Activated T-cell treated with anti-CD3 and anti-CD28 coated beads for 1 hour (primary cell): ENCODE results near the gene MIS12.

ENCODE experiments used
- DNase-seq: peaks from one replicate; pipeline ENCODE4 v3.0.0-alpha.2; 2020; ENCODE audit warnings: low read depth

The MIS12 gene

DNA sequence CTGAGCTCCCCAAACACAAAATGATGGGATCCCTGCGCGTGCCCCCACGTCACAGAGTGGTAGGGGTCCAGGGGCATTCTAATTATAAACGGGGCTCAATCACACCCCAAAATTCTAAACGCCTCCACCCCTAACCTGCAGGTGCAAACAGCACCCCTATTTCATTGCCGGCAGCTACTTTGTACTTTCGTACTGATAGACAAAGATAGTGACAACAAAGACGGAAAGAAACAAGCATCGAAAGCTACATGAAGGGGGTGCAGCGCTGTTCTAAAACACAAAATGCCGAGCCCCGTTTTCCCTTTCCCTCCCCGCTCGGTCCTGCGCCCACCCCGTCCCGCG is 13.9 kb downstream of the MIS12 start:
- no peak for DNase-seq

DNA sequence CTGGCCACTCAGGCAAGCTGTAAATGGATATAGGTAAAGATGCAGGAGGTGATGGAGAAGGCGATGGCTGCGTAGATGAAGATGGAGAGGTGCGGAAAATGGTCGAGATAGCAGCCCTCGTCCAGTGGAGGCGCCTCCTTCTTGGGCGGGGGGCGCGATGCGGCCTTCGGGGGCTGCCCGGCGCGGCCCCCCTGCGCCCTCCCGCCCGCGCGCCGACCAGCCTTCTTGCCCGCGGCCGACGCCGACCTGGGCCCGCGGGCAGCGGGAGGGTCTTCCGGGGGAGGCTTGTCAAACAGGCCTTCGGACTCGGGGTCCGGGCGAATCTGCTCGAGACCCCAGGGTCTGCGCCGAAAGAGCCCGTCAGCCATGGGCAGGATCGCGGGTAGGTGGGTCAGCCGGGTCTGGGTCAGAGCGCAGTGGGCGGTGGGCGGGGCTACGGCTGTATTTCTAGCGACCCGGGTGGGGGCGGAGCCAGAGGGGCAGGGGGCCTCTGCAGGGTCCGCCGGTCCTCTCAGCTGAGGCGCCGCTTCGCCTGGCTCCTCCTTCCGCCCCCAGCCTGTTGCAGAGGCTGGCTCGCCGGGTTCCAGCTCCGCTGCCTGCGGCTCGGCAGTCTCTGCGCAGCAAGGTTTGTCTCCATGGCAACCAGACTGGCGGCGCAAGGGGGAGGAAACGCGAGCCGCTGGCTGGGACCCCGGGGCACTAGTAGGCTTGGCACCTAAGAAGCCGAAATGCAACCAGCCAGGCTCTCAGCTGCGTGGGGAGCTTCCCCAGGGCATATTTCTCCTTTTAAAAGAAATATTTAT is 14.4 kb downstream of the MIS12 start:
- peak; percentile 58 for DNase-seq

DNA sequence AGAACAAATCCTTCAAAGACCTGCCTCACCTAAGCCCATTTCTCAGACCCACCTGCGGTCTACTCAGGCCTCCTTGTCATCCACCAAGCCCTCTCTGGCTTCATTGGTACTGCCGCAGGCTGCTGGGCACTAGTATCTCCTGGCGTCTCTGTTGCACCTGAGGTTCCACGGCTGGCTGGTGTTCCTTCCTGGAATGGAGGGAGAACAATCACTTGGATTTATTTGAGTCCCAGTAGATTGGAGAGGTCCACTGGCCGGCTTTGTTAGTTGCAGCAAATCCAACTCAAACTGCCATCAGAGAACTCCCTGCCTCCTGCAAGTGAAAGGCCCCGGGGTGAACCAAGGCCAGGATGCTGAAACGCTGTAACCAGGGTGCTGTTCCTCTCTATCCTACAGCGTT is 15.3 kb downstream of the MIS12 start:
- DNase-seq, result no peak

DNA sequence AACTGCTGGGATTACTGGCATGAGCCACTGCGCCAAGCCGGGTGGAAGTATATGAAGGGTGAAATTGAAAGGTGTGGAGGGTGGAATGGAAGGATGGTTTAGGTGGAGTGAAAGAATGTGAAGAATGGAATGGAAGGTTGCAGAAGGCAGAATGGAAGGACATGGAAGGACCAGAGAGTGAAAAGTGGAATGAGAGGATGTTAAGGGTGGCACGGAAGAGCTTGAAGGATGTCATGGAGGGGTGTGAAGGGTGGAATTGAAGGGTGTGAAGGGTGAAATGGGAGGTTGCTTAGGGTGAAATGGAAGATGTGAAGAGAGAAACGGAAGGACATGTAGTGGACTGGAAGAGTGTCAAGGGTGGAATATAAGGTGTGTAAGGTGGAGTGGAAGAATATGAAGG is 16.2 kb downstream of the MIS12 start:
- DNase-seq, result no peak

DNA sequence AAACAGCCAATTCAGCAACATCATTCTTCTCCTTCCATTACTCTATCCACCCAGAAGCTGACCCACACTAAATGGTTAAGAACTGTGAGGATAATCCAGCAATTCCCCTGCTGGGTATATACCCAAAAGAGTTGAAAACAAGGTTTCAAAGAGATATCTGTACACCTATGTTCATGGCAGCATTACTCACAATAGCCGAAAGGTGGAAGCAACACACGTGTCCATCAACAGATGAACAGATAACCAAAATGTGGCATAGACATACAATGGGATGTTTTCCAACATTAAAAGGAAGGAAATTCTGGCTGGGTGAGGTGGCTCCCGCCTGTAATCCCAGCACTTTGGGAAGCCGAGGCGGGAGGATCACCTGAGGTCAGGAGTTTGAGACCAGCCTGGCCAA is 19.9 kb downstream of the MIS12 start:
- DNase-seq, result no peak

DNA sequence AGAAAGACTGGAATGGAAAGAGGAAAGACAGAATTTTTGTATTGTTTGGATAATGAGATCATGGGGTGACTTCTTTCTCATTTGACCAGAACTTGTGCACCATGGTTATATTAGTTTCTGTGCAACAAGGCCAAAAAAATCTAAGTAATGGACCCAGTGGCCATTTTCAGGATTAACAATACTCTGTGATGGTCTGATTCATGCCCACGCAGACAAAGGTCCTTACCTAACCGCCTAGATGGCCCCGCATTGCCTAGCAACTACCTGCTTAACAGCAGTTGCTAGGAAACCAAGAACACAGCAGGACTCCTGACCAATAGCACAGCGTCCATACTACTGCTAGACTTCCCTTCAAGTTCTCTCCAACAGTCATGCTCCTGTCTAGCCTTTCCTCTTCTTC is 22.4 kb downstream of the MIS12 start:
- DNase-seq, result no peak

DNA sequence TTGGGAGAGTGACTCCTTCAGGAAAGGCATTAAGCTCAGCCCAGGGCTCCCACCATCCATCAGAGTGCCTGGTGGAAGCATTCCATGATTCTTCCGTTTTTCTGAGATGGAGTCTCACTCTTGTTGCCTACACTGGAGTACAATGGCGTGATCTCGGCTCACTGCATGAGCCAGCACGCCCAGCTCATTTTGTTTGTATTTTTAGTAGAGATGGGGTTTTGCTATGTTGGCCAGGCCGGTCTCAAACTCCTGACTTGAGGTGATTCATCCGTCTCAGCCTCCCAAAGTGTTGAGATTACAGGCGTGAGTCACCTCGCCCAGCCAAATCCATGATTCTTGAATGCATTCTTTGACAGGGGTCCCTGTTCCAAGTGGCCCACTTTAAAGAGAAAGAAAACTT is 23.1 kb downstream of the MIS12 start:
- DNase-seq, result no peak

DNA sequence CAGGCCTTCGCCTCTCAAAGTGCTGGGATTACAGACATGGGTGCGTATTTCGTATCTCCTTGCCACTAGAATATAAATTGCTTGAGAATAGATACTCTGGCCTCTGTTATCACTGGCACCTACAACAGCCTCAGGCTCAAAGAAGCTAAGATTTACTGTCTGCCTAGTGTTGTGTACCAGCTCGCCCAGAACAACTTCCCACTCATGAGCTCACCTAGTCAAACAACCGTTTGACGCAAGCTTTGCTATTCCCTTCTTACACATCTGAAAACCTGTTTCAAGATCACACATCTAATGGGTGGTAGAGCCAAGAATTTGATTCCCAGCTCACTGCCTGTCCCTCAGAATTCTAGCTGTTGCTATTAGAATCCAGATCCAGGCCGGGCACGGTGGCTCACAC is 24.4 kb downstream of the MIS12 start:
- no peak for DNase-seq

DNA sequence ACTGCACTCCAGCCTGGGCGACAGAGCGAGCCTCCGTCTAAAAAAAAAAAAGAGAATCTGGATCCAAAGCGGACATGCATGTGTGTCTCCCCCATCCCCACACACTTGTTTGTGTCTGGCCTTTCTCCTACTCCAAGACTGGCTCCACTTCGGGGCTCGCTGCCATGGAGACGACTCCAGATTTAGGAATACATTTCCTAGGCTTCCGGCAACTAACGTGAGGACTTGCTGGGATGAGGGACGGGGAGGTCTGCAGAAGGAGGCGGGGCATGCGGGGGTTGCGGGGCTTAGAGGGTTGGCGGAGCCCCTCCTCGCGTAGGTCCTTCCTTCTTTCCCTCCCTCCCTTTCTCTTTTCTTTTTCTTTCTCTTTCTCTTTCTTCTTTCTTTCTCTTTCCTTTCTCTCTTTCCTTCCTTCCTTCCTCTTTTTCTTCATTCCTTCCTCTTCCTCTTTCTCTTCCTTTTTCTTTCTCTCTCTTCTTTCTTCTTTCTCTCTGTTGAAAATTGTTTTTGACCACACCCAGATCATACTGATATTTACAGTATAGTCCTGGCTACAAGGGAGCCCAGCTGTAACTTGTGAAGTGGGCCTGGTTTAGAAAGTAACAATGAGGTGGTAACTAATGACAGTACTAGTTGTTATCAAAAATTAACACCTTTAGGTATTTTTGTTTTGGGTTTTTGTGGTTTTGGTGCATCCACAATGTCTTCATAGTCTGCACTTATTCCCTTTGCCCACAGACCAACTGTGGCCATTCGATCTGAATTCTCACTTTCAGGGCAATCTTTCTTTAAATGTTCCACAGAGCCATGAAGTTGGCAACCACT is 25.2 kb downstream of the MIS12 start:
- no peak for DNase-seq

DNA sequence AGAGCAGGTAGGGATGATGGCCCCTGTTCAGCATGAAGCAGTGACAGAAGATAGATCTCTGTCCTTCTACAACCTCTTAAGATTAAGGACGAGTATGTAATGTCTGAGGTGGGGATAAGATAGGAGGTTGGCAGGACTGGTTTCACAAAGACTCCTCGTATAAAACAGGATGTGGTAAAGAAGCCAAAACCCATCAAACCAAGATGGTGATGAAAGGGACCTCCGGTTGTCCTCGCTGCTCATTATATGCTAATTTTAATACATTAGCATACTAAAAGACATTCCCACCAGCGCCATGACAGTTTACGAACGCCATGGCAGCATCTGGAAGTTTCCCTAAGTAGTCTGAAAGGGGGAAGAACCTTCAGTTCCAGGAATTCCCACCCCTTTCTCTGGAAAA is 27.3 kb downstream of the MIS12 start:
- DNase-seq, result no peak

DNA sequence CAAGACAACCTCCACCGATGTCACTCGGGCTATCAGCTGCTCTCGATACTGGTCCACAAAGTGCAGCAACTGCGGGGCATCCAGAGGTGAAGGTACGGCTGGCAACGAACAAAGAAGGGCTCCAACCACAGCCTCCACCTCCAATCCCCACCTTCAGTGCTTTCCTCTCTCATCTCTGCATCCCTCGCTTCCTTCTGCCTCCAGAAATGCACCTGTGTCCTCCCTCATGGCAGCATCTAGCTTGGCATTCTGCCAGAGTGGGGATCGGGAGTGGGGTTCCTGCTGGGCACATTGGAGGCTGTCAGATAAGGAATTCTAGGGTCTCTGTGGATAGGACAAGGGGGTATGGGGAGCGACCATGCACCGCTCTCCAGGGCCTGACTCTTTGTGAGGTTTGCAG is 28.6 kb downstream of the MIS12 start:
- DNase-seq, result no peak

DNA sequence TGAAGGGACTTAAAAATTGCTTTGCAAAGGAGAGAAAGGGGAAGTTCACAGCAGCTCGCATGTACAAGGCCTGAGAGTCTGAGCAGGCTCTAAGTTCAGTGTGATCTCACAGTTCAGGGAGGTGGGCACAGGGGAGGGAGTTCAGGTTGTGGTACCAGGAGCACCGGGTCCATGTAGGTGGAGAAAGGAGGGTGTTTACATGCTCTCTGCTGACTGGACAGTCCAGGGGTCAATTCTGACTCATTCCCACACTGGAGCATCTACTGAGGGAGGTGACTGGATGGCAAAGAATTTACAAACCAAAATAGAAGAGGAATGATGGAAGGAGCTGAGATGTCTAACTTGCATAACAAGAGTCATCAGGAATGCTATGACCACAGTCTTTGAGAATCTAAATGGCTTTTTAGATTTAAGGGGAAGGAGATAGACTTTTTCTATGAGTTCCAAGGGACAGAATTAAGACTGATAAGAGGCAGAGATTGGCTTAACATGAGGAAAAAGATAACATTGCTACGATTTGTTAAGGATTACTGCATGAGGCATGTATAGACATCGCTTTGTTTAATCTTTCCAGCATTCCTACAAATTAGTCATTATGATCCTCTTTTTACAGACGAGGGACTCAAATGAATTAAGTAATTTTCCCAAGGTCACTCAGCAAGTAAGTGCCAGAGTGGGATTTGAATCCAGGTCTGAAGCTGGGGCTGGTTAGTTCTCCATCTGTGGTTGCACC is 29.9 kb downstream of the MIS12 start:
- DNase-seq, result no peak

DNA sequence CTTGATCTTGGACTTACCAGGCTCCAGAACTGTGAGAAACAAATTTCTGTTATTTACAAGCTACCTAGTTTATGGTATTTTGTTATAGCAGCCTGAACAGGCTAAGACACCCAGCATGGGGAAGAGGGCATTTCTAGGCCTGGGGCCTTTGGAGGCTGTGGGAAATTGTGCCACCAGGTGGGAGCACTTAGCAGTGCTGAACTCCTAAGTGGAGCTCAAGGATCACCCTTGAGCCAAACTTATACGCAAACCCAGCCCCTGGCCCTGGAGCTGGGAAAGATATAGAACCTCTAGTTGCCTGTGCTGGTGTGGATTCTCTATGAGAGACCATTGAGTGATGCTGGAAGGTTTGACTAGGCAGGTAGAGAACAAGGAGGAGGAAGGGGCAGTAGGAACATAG is 36.1 kb downstream of the MIS12 start:
- no peak for DNase-seq

DNA sequence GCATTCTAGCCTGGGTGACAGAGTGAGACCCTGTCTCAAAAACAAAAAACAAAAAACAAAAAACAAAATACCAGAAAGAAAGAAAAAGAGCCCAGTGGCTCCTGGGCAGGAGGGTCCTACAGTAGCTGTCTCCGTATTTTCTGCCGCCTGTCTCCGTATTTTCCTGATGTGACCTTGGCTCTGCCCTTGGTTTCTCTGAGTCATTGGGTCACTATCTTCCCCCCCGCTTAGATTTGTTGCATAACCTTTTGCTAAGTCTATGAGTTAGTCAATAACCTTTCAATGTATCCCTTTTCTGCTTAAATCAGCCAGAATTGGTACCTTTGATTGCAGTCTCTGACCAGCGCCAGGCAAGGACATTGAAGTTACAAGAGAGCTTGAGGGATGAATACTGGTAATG is 36.9 kb downstream of the MIS12 start:
- no peak for DNase-seq

DNA sequence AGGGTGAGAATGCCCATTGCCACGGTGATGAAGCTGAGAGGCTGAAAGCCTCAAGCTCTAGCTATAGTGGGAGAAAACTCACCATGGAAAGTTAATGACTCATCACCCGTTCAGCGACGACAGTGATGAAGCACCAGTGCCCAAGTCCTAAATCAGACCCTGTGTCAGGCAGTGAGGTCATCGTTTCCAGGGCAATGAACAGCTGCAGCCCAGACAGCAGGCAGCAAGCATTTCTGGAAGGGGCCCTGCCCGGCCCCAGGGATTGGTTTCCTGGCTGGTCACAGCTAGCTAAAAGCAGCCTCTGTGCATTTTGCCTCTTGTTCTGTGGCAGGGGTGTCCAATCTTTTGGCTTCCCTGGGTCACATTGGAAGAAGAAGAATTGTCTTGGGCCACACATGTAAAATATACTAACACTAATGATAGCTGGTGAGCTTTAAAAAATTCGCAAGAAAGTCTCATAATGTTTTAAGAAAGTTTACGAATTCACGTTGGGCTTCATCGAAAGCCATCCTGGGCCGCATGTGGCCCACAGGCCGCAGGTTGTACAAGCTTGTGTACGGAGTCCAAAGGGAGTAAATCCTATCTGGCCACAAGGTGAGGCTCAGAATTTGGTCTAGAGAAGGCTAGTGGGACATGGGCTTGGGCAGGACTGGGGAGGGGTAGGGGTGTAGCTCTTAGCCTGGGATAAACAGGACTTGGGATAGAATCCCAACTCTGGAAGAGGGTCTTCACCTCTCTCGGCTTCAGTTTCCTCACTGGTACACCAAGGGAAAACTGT is 40.6 kb downstream of the MIS12 start:
- DNase-seq, result no peak

DNA sequence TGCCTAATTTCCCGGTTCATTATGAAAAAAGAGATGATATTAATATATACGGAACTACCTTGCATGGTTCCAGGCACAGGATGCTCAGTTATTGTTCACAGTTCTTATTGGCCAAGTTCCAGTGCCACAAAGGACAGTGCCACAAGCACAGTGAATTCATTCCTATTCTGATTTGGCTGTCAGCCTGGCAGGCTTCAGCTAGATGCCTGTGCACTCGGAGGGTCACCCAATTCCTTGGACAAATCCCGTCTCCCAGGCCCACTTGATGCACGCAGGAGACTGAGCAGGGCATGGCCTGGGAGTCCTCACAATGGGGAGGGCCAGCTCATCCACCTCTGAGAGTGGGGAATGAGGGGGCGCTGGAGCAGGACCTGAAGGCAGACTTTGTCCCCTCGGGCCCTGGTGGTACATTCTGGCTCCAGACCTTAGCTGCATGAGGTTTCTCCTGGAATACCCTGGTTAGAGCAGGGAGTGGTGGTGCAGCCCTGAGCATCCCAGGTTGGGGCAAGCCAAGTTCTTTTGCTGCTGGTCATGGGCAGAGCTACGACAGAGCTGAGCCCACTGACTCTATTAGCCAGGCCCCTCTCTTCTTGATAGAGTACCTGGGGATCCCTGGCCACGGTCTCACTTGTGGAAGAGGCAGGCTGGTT is 41.4 kb downstream of the MIS12 start:
- DNase-seq, result no peak

DNA sequence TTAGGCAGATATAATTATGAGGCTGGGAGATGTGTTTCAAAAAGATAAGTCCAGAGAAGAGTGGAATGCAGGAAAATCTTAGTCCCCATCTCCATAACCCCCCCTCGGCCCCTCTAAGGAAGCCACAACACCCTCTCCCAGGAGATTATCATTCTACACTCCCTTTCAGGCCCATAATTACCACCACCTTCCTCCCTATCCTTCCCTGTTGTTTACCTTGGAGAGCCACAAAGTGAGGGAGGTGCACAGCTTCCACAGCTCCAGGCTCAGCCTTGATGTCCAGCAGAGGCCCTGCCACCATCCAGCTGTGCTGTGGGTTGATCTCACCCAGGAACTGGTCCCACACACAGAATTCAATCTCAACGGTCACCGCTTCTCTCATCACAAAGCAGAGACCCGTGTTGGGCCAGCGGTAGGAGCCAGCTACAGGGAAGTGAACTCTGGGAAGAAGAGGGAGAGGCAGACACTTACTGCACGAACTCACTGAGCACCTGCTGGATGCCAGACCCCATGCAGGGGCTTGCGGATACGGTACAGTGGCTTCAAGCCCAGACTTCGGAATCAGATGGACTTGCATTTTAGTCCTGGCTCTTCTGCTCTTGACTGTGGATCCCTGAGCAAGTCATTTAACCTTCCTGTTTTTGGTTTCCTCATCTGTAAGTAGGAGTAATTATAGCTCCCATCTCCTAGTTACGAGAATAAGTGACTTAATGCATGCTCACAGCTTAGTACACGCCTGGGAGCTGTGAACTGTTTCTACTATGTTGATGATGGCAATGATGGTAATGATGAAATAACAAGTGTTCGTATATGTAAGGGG is 44.1 kb downstream of the MIS12 start:
- no peak for DNase-seq

DNA sequence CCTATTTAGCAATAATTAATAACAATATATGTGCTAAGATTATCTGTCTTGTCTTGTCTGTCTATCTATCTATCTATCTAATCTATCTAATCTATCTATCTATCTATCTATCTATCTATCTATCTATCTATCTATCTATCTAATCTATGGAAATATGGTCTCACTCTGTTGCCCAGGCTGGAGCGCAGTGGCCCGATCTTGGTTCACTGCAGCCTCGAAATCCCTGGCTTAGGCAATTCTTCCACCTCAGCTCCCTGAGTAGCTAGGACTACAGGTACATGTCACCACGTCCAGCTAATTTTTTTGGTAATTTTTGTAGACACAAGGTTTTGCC is 44.7 kb downstream of the MIS12 start:
- DNase-seq, result no peak

DNA sequence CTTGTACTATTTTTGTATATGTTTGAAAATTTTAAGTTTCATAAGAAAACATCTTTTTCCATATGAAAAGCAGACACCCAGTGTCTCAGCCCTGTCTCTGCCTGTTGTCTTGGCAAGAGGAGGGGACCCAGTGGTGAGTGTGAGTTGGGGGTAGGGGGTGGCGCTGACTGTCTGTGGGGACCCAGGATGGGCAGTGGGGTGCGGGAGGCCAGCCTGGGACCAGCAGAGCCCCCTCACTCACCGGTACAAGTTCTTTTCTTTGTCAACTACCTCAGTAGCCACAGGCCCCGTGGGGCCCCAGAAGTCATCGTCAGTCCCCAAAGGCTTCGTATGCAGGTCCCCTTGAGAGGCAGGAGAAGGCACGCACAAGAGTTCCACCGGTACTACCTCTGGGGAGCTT is 46.2 kb downstream of the MIS12 start:
- DNase-seq, result no peak

DNA sequence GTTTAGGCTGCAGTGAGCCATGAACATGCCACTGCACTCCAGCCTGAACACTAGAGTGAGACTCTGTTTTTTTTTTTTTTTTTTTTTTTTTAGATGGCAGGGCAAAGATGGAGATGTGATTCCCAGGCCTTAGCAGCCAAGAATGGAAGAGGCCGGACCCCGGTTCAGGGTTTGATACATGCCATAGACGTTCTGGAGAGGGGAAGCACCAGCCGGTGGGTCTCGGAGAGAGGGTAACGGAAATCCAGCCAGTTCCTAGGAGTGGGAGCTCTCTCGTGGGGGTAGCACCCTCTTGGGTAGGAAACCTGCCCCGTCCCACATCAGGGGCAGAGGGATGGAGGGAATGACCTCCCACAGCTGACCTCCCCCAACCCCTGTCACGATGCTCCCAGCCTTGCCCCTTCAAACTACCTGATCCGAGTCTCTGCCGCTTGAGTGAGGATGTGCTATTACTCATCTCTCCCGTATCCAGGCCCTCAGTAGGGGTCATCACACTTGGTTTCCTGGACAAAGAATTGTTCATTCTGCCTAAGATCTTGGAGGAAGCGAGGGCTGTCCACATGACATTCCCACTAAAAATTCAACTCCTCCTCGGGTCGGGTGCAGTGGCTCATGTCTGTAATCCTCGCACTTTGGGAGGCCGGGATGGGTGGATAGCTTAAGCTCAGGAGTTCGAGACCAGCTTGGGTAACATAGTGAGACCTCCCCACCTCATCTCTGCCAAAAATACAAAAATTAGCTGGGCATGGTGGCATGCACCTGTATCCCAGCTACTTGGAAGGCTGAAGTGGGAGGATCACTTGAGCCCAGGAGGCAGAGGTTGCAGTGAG is 47.3 kb downstream of the MIS12 start:
- DNase-seq, result no peak
